IPS DF 6.9 (cell line): ENCODE results near the gene CTSZ.

Experiments used
- DNase-seq: peaks from one replicate; pipeline ENCODE4 v3.0.0-alpha.2; 2013; ENCODE audit warnings: low read depth, low spot score
- H3K27ac ChIP-seq: one replicate; pipeline ENCODE4 v1.5.1; 2013; ENCODE audit warnings: low read length, control low read depth
- H3K27me3 ChIP-seq: 2 replicates; pipeline ENCODE4 v1.6.1; 2013; ENCODE audit warnings: mild to moderate bottlenecking, low read length; ENCODE audit not compliant: control insufficient read depth, insufficient read depth
- H3K36me3 ChIP-seq: 2 replicates; pipeline ENCODE4 v1.6.1; 2013; ENCODE audit warnings: low read length; ENCODE audit not compliant: control insufficient read depth, insufficient read depth
- H3K4me1 ChIP-seq: 2 replicates; pipeline ENCODE4 v1.6.1; 2013; ENCODE audit warnings: low read length; ENCODE audit not compliant: control insufficient read depth, insufficient read depth
- H3K4me3 ChIP-seq: 2 replicates; pipeline ENCODE4 v1.5.1; 2013; ENCODE audit warnings: mild to moderate bottlenecking, low read length
- H3K9me3 ChIP-seq: 2 replicates; pipeline ENCODE4 v1.6.1; 2013; ENCODE audit warnings: low read length, inconsistent platforms; ENCODE audit not compliant: control insufficient read depth, insufficient read depth
- WGBS: extraction: QIAGEN DNeasy Blood & Tissue Kit; methylation state at CpG from one replicate; pipeline ENCODE4 v1.1.7; 2013; ENCODE audit warnings: mixed read lengths, missing lambda C conversion rate; ENCODE audit not compliant: insufficient read length, insufficient coverage; 5-methylcytosine and 5-hydroxymethylcytosine counted together

The CTSZ gene

GRCh38 chr20:59032023-59032712 is 25.1 kb upstream of the CTSZ start, which contains the start of gene ATP5F1E:
ATP5F1E (minus strand) TSS chr20:59032335; CDS start chr20:59032251, 84 bp downstream.
- Histone ChIP-seq H3K4me1 (no peaks in the 10 kb centered on the region), H3K9me3 (no peaks in the 10 kb centered on the region), H3K36me3 (peaks cover 9% of the 10 kb centered on the region), H3K4me3 (peak within 1 kb of the TSS; percentile 88), H3K27ac (no peak within 1 kb of the TSS), H3K27me3 (no peaks in the 10 kb centered on the region)
- DNase-seq, result peak; percentile 73
- no CpG with 5 or more reads among the region's 86 CpGs for whole genome bisulfite sequencing

GRCh38 chr20:59031564-59032022 is 24.5 kb upstream of the CTSZ start:
- Histone ChIP-seq H3K4me3 (peak overlapping the region; percentile 88), H3K27me3 (no peaks in the 10 kb centered on the region), H3K36me3 (peaks cover 9% of the 10 kb centered on the region), H3K27ac (no peak overlapping the region), H3K9me3 (no peaks in the 10 kb centered on the region), H3K4me1 (no peaks in the 10 kb centered on the region)
- DNase-seq, result no peak
- no CpG with 5 or more reads among the region's 13 CpGs for WGBS

GRCh38 chr20:59030911-59031563 is 24.0 kb upstream of the CTSZ start:
- Histone ChIP-seq H3K27me3 (no peaks in the 10 kb centered on the region), H3K27ac (no peak overlapping the region), H3K36me3 (peaks cover 6% of the 10 kb centered on the region), H3K4me1 (no peaks in the 10 kb centered on the region), H3K4me3 (peak overlapping the region; percentile 88; the same call in 1 of the 2 replicates), H3K9me3 (no peaks in the 10 kb centered on the region)
- no peak for DNase-seq
- no CpG with 5 or more reads among the region's 7 CpGs for WGBS

GRCh38 chr20:59028812-59029211 is 21.8 kb upstream of the CTSZ start:
- Histone ChIP-seq H3K27me3 (no peaks in the 10 kb centered on the region), H3K36me3 (peaks cover 14% of the 10 kb centered on the region), H3K27ac (no peak overlapping the region), H3K4me1 (no peaks in the 10 kb centered on the region), H3K9me3 (no peaks in the 10 kb centered on the region), H3K4me3 (no peak overlapping the region)
- DNase-seq, result no peak
- no CpG with 5 or more reads among the region's 2 CpGs for WGBS

- DNase-seq, result no peak
- no peak overlapping the region for H3K27ac ChIP-seq
- no peak overlapping the region for H3K4me3 ChIP-seq
- no peaks in the 10 kb centered on the region for H3K27me3 ChIP-seq
- peaks cover 14% of the 10 kb centered on the region for H3K36me3 ChIP-seq
- no peaks in the 10 kb centered on the region for H3K9me3 ChIP-seq
- no CpG with 5 or more reads among the region's 8 CpGs for WGBS
- no peaks in the 10 kb centered on the region for H3K4me1 ChIP-seq
Measured at GRCh38 chr20:59027741-59028320, 20.8 kb upstream of the CTSZ start.

GRCh38 chr20:59026904-59027740 is 20.1 kb upstream of the CTSZ start:
- no peak overlapping the region for H3K4me3 ChIP-seq
- H3K4me1 ChIP-seq, result no peaks in the 10 kb centered on the region
- H3K36me3 ChIP-seq, result peaks cover 14% of the 10 kb centered on the region
- no CpG with 5 or more reads among the region's 5 CpGs for WGBS
- H3K27me3 ChIP-seq, result no peaks in the 10 kb centered on the region
- H3K9me3 ChIP-seq, result no peaks in the 10 kb centered on the region
- no peak for DNase-seq
- no peak overlapping the region for H3K27ac ChIP-seq

- Histone ChIP-seq H3K27me3 (no peaks in the 10 kb centered on the region), H3K27ac (no peak overlapping the region), H3K4me1 (no peaks in the 10 kb centered on the region), H3K36me3 (peaks cover 14% of the 10 kb centered on the region; the same call in 1 of the 2 replicates), H3K4me3 (no peak overlapping the region), H3K9me3 (no peaks in the 10 kb centered on the region)
- WGBS, result no CpG with 5 or more reads among the region's 4 CpGs
- no peak for DNase-seq
Measured at GRCh38 chr20:59025511-59025910, 18.5 kb upstream of the CTSZ start.

- no CpG with 5 or more reads among the region's 2 CpGs for WGBS
- DNase-seq, result no peak
- Histone ChIP-seq H3K27ac (no peak overlapping the region), H3K27me3 (no peaks in the 10 kb centered on the region), H3K4me3 (no peak overlapping the region), H3K36me3 (peaks cover 14% of the 10 kb centered on the region; the same call in 1 of the 2 replicates), H3K4me1 (no peaks in the 10 kb centered on the region), H3K9me3 (no peaks in the 10 kb centered on the region)
Measured at GRCh38 chr20:59025086-59025485, 18.0 kb upstream of the CTSZ start.

GRCh38 chr20:59024111-59024530 is 17.1 kb upstream of the CTSZ start:
- no peaks in the 10 kb centered on the region for H3K27me3 ChIP-seq
- no peaks in the 10 kb centered on the region for H3K4me1 ChIP-seq
- no peak overlapping the region for H3K27ac ChIP-seq
- no CpG with 5 or more reads among the region's 24 CpGs for WGBS
- no peak for DNase-seq
- H3K4me3 ChIP-seq, result no peak overlapping the region
- H3K9me3 ChIP-seq, result no peaks in the 10 kb centered on the region
- peaks cover 11% of the 10 kb centered on the region; the same call in 1 of the 2 replicates for H3K36me3 ChIP-seq

- no CpG with 5 or more reads among the region's 13 CpGs for WGBS
- H3K27ac ChIP-seq, result no peak overlapping the region
- peaks cover 10% of the 10 kb centered on the region; the same call in 1 of the 2 replicates for H3K36me3 ChIP-seq
- DNase-seq, result no peak
- no peaks in the 10 kb centered on the region for H3K9me3 ChIP-seq
- H3K27me3 ChIP-seq, result no peaks in the 10 kb centered on the region
- H3K4me3 ChIP-seq, result no peak overlapping the region
- H3K4me1 ChIP-seq, result no peaks in the 10 kb centered on the region
Measured at GRCh38 chr20:59023616-59024015, 16.6 kb upstream of the CTSZ start.
